ENCODE data around the gene FAM76A.

FAM76A gene

DNA sequence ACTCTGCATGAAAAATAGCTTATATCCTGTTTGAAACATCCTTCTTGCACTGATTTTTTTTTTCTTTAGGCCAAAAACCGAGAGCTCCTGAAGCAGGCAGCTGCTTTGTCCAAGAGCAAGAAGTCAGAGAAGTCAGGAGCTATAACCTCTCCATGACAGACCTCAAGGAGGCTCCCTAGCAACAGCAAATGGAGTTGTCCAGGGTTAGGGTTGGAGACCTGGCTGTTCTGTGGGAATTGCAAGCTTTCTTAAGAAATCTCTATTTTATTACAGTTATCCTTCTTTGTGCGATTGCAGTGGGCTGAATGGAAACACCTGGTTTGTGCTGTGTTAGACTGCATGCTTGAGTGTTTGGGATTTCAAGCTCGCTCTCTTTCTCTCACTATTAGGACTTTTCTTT lies 34.7 kb downstream of the FAM76A start:
- no peaks in the 10 kb centered on the region for H3K36me3 ChIP-seq (ENCODE audit: insufficient read depth)
- no peaks in the 10 kb centered on the region for H3K4me1 ChIP-seq (ENCODE audit: low read depth, poor library complexity, severe bottlenecking)
- no peak overlapping the region for H2AFZ ChIP-seq (ENCODE audit: low read depth)
- H4K20me1 ChIP-seq (ENCODE audit: insufficient read depth) = no peaks in the 10 kb centered on the region
- H3K4me2 ChIP-seq = no peak overlapping the region
- no peaks in the 10 kb centered on the region for H3K79me2 ChIP-seq (ENCODE audit: insufficient read depth, low read depth)
- H3K27ac ChIP-seq = no peak overlapping the region
- H3K27me3 ChIP-seq (ENCODE audit: insufficient read depth, low read depth) = no peaks in the 10 kb centered on the region
- no peak overlapping the region for H3K9ac ChIP-seq
- H3K4me3 ChIP-seq (IDR thresholded peaks at IDR 0.05; ENCODE audit: insufficient read depth, low read depth, low read length) = no peak overlapping the region
- TF ChIP-seq, protein P1, sequence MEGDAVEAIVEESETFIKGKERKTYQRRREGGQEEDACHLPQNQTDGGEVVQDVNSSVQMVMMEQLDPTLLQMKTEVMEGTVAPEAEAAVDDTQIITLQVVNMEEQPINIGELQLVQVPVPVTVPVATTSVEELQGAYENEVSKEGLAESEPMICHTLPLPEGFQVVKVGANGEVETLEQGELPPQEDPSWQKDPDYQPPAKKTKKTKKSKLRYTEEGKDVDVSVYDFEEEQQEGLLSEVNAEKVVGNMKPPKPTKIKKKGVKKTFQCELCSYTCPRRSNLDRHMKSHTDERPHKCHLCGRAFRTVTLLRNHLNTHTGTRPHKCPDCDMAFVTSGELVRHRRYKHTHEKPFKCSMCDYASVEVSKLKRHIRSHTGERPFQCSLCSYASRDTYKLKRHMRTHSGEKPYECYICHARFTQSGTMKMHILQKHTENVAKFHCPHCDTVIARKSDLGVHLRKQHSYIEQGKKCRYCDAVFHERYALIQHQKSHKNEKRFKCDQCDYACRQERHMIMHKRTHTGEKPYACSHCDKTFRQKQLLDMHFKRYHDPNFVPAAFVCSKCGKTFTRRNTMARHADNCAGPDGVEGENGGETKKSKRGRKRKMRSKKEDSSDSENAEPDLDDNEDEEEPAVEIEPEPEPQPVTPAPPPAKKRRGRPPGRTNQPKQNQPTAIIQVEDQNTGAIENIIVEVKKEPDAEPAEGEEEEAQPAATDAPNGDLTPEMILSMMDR (conservative IDR thresholded peaks at IDR 0.05; ENCODE audit: low read depth, low read length) = no peak

DNA sequence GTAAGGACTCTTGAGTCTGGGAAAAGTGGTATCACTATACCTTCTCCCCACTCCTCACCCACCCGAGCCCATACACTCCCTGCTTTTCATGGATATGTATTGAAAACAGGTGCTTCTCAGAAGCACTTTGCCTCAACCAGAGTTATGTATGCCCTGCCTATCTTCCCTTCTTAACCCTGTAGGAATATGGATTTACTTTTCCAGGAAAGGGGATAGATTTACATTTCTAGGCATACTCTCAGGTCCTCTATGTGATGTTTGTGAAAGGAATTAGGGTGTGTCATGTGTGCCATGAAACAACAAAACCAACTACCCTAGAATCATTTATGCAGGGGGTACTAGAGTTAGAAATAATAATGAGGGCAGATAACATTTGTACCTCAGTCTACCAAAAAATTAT lies 36.3 kb downstream of the FAM76A start:
- H4K20me1 ChIP-seq (ENCODE audit: insufficient read depth) = no peaks in the 10 kb centered on the region
- no peak overlapping the region for H3K27ac ChIP-seq
- H2AFZ ChIP-seq (ENCODE audit: low read depth) = no peak overlapping the region
- no peaks in the 10 kb centered on the region for H3K4me1 ChIP-seq (ENCODE audit: low read depth, poor library complexity, severe bottlenecking)
- H3K27me3 ChIP-seq (ENCODE audit: insufficient read depth, low read depth) = no peaks in the 10 kb centered on the region
- no peak overlapping the region for H3K4me2 ChIP-seq
- no peak overlapping the region for H3K4me3 ChIP-seq (IDR thresholded peaks at IDR 0.05; ENCODE audit: insufficient read depth, low read depth, low read length)
- H3K79me2 ChIP-seq (ENCODE audit: insufficient read depth, low read depth) = no peaks in the 10 kb centered on the region
- no peaks in the 10 kb centered on the region for H3K36me3 ChIP-seq (ENCODE audit: insufficient read depth)
- TF ChIP-seq, protein P1 (conservative IDR thresholded peaks at IDR 0.05; ENCODE audit: low read depth, low read length) = no peak
- no peak overlapping the region for H3K9ac ChIP-seq

DNA sequence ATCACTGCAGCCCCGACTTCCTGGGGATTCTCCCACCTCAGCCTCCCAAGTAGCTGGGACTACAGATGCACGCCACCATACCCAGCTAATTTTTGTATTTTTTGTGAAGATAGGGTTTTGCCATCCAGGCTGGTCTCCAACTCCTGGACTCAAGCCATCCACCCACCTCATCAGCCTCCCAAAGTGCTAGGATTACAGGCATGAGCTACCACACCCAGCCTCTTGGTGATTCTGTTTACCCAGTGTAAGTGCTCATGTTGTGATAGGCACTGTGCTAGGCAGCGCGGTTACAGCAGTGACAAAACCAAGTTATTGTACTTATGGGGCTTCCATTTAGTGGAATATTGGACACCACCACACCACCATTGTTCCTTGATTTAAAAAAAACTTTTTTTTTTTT lies 37.6 kb downstream of the FAM76A start:
- Histone ChIP-seq H2AFZ (ENCODE audit: low read depth) (no peak overlapping the region), H3K4me3 (IDR thresholded peaks at IDR 0.05; ENCODE audit: insufficient read depth, low read depth, low read length) (no peak overlapping the region), H3K4me1 (ENCODE audit: low read depth, poor library complexity, severe bottlenecking) (no peaks in the 10 kb centered on the region), H4K20me1 (ENCODE audit: insufficient read depth) (no peaks in the 10 kb centered on the region), H3K36me3 (ENCODE audit: insufficient read depth) (no peaks in the 10 kb centered on the region), H3K27me3 (ENCODE audit: insufficient read depth, low read depth) (no peaks in the 10 kb centered on the region), H3K79me2 (ENCODE audit: insufficient read depth, low read depth) (no peaks in the 10 kb centered on the region), H3K4me2 (no peak overlapping the region), H3K9ac (no peak overlapping the region), H3K27ac (no peak overlapping the region)
- TF ChIP-seq, protein P1 (conservative IDR thresholded peaks at IDR 0.05; ENCODE audit: low read depth, low read length) = no peak

DNA sequence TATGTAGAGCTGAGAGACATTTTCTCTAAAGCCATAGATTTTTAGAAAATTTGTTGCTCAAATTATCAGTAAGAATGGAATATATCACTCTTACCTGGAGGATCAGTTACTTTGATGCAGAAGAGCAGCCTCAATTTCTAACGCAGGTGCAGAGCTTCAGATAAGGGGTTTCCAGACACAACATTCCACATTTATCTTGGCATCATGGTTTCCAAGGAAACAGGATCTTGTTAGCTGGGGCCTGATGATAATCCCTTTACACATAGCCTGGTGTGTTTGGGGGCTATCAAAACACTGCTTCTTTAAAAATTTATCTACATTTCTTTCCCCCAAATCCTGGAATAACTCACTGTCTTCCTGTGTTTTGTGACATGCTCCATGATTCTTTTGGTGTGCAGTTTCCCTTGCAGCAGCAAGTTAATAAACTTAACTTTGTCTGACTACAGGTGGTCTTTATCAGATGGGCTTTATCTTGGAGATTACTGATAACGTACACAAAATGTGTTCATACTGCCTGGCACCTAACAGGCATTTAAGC lies 44.6 kb downstream of the FAM76A start:
- Histone ChIP-seq H2AFZ (ENCODE audit: low read depth) (no peak overlapping the region), H3K27me3 (ENCODE audit: insufficient read depth, low read depth) (no peaks in the 10 kb centered on the region), H3K9ac (no peak overlapping the region), H4K20me1 (ENCODE audit: insufficient read depth) (no peaks in the 10 kb centered on the region), H3K79me2 (ENCODE audit: insufficient read depth, low read depth) (peaks cover 21% of the 10 kb centered on the region; the same call in 1 of the 2 replicates), H3K4me2 (no peak overlapping the region), H3K36me3 (ENCODE audit: insufficient read depth) (no peaks in the 10 kb centered on the region), H3K27ac (no peak overlapping the region), H3K4me1 (ENCODE audit: low read depth, poor library complexity, severe bottlenecking) (peaks cover 16% of the 10 kb centered on the region), H3K4me3 (IDR thresholded peaks at IDR 0.05; ENCODE audit: insufficient read depth, low read depth, low read length) (no peak overlapping the region)
- TF ChIP-seq, protein P1 (conservative IDR thresholded peaks at IDR 0.05; ENCODE audit: low read depth, low read length) = no peak
